ENCODE data around the gene REG3G. TPM values are rescaled to one million over a fixed set of nuclear protein-coding genes. Genes with fewer than 3 reads are reported as not detected.

REG3G gene
- total and polyA plus RNA-seq, 2 donors (not counting 1 experiment from before 2014, with no cell fraction given): not detected

DNA sequence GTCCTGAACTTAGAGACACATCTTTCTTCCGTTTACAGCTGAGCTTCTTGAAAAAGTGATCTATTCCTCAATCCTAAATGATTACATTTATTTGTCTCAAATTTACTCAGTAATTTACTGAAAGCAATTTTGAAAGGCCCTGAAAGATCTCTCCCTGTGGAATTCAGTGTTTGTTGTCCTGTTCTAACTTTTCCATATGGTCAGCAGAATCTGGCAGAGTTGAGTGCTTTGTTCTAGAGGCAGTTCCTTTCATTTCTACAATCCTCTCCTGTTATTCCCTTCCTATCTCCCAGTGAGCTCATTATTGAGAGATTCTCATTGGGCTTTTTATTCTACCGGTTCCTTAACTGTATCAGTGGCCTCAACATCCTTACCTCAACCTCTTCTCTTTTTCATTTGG is 36.5 kb upstream of the REG3G start:
- H3K4me1 ChIP-seq (ENCODE audit: control insufficient read depth, extremely low read depth, insufficient read depth, low read length): no peaks in the 10 kb centered on the region
- no peaks in the 10 kb centered on the region for H4K20me1 ChIP-seq (ENCODE audit: control insufficient read depth, extremely low read depth, insufficient read depth, low read length)
- no peak for DNase-seq (ENCODE audit: low read depth in 2 of 2)
- no peaks in the 10 kb centered on the region for H3K79me2 ChIP-seq (ENCODE audit: control insufficient read depth, insufficient read depth, low read length)
- H3K36me3 ChIP-seq (ENCODE audit: control insufficient read depth, insufficient read depth, low read length): no peaks in the 10 kb centered on the region
- no peak overlapping the region for H2AFZ ChIP-seq (ENCODE audit: low read length)
- no peak overlapping the region for H3K4me3 ChIP-seq (replicated peaks in 1 of 4; ENCODE audit: control extremely low read depth in 1 of 4, insufficient read depth in 1 of 4, low read depth in 3 of 4, low read length in 4 of 4)
- no peak for TF ChIP-seq EZH2 (IDR thresholded peaks at IDR 0.05; ENCODE audit: low read length, missing control alignments)
- TF ChIP-seq, protein P1, sequence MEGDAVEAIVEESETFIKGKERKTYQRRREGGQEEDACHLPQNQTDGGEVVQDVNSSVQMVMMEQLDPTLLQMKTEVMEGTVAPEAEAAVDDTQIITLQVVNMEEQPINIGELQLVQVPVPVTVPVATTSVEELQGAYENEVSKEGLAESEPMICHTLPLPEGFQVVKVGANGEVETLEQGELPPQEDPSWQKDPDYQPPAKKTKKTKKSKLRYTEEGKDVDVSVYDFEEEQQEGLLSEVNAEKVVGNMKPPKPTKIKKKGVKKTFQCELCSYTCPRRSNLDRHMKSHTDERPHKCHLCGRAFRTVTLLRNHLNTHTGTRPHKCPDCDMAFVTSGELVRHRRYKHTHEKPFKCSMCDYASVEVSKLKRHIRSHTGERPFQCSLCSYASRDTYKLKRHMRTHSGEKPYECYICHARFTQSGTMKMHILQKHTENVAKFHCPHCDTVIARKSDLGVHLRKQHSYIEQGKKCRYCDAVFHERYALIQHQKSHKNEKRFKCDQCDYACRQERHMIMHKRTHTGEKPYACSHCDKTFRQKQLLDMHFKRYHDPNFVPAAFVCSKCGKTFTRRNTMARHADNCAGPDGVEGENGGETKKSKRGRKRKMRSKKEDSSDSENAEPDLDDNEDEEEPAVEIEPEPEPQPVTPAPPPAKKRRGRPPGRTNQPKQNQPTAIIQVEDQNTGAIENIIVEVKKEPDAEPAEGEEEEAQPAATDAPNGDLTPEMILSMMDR (conservative IDR thresholded peaks at IDR 0.05 in 1 of 2, IDR thresholded peaks at IDR 0.05 in 1 of 2; ENCODE audit: low read depth in 1 of 2, low read length in 2 of 2): no peak
- H3K27ac ChIP-seq (ENCODE audit: insufficient read depth, low read length): no peak overlapping the region
- H3K27me3 ChIP-seq (ENCODE audit: control insufficient read depth, insufficient read depth, low read length): no peaks in the 10 kb centered on the region
- no peak overlapping the region for H3K4me2 ChIP-seq (ENCODE audit: extremely low read depth, insufficient read depth, low read length)
- H3K9me3 ChIP-seq (ENCODE audit: control insufficient read depth, insufficient read depth, low read depth, low read length): no peaks in the 10 kb centered on the region
- H3K9ac ChIP-seq (ENCODE audit: insufficient read depth, low read length): no peak overlapping the region

DNA sequence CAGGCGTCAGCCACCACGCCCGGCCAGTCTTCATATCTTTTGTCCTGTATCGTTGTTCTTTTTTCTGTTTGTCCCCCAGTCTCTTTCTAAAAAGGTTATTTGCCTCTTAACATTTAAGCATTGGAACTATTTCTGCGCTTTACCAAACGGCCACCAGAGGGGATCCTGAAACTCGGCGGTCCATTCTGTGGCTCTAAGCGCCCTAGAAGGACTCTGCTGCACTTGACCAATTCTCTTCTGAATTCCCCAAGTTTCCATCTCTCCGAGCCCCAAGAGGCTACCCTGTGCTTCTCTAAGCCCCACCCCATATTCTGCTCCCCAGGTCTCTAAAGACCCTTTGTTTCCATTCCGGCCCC is 33.1 kb upstream of the REG3G start:
- no peak overlapping the region for H3K27ac ChIP-seq (ENCODE audit: insufficient read depth, low read length)
- no peaks in the 10 kb centered on the region for H3K9me3 ChIP-seq (ENCODE audit: control insufficient read depth, insufficient read depth, low read depth, low read length)
- no peak overlapping the region for H2AFZ ChIP-seq (ENCODE audit: low read length)
- H3K36me3 ChIP-seq (ENCODE audit: control insufficient read depth, insufficient read depth, low read length): no peaks in the 10 kb centered on the region
- no peaks in the 10 kb centered on the region for H4K20me1 ChIP-seq (ENCODE audit: control insufficient read depth, extremely low read depth, insufficient read depth, low read length)
- H3K4me3 ChIP-seq (replicated peaks in 1 of 4; ENCODE audit: control extremely low read depth in 1 of 4, insufficient read depth in 1 of 4, low read depth in 3 of 4, low read length in 4 of 4): no peak overlapping the region
- no peak for TF ChIP-seq EZH2 (IDR thresholded peaks at IDR 0.05; ENCODE audit: low read length, missing control alignments)
- TF ChIP-seq, protein P1 (conservative IDR thresholded peaks at IDR 0.05 in 1 of 2, IDR thresholded peaks at IDR 0.05 in 1 of 2; ENCODE audit: low read depth in 1 of 2, low read length in 2 of 2): no peak
- H3K4me1 ChIP-seq (ENCODE audit: control insufficient read depth, extremely low read depth, insufficient read depth, low read length): no peaks in the 10 kb centered on the region
- no peaks in the 10 kb centered on the region for H3K27me3 ChIP-seq (ENCODE audit: control insufficient read depth, insufficient read depth, low read length)
- no peak overlapping the region for H3K4me2 ChIP-seq (ENCODE audit: extremely low read depth, insufficient read depth, low read length)
- DNase-seq (ENCODE audit: low read depth in 2 of 2): no peak
- no peaks in the 10 kb centered on the region for H3K79me2 ChIP-seq (ENCODE audit: control insufficient read depth, insufficient read depth, low read length)
- H3K9ac ChIP-seq (ENCODE audit: insufficient read depth, low read length): no peak overlapping the region

DNA sequence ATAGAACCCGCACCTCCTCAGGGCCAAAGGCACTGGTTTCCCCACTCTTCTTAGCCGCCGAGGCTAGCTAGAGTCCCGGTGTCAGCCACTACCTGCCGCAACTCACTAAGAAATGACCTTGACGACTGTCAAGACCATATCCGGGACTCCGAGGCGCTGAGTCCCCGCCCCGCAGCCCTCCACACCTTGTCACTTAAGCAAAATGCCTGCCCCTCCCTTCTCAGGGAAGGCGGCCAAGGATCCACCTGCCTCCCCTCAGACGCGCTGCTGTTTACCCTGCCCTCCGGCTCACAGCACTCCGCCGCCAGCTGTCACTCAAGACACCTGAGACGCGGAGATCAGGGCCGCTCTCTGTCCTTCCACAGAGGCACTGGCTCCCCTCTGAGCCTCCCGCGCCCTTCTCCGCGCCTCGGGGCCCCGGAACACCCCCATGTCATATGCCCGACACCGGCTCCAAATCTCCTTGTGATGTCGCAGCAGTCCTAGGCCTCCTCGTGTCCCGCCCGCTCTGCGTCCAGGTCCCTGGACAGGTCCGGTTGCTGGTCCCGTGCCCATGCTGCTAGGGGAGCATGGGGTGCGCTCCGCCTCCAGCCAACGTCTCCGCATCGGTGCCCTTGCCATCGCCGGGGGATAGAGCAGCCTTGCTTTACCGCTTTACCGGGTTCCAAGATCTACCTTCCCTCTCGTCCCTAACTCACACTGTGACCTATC is 32.5 kb upstream of the REG3G start:
- H3K4me2 ChIP-seq (ENCODE audit: extremely low read depth, insufficient read depth, low read length): no peak overlapping the region
- H3K27me3 ChIP-seq (ENCODE audit: control insufficient read depth, insufficient read depth, low read length): no peaks in the 10 kb centered on the region
- no peak overlapping the region for H2AFZ ChIP-seq (ENCODE audit: low read length)
- TF ChIP-seq, protein P1 (conservative IDR thresholded peaks at IDR 0.05 in 1 of 2, IDR thresholded peaks at IDR 0.05 in 1 of 2; ENCODE audit: low read depth in 1 of 2, low read length in 2 of 2): no peak
- TF ChIP-seq EZH2 (IDR thresholded peaks at IDR 0.05; ENCODE audit: low read length, missing control alignments): no peak
- H3K79me2 ChIP-seq (ENCODE audit: control insufficient read depth, insufficient read depth, low read length): no peaks in the 10 kb centered on the region
- H4K20me1 ChIP-seq (ENCODE audit: control insufficient read depth, extremely low read depth, insufficient read depth, low read length): no peaks in the 10 kb centered on the region
- no peaks in the 10 kb centered on the region for H3K9me3 ChIP-seq (ENCODE audit: control insufficient read depth, insufficient read depth, low read depth, low read length)
- no peak overlapping the region for H3K4me3 ChIP-seq (replicated peaks in 1 of 4; ENCODE audit: control extremely low read depth in 1 of 4, insufficient read depth in 1 of 4, low read depth in 3 of 4, low read length in 4 of 4)
- no peak overlapping the region for H3K27ac ChIP-seq (ENCODE audit: insufficient read depth, low read length)
- no peaks in the 10 kb centered on the region for H3K4me1 ChIP-seq (ENCODE audit: control insufficient read depth, extremely low read depth, insufficient read depth, low read length)
- no peaks in the 10 kb centered on the region for H3K36me3 ChIP-seq (ENCODE audit: control insufficient read depth, insufficient read depth, low read length)
- no peak overlapping the region for H3K9ac ChIP-seq (ENCODE audit: insufficient read depth, low read length)
- DNase-seq (ENCODE audit: low read depth in 2 of 2): no peak

All from fibroblast of lung (primary cell).